ENCODE results near the gene TTYH2. TPM values are rescaled to one million over a fixed set of nuclear protein-coding genes. Genes with fewer than 3 reads are reported as not detected.

TTYH2 gene
- polyA plus RNA-seq, 3 donors = 12.3 to 57.4 (median 18.7) TPM

GRCh38 chr17:74201948-74202347 is 11.4 kb upstream of the TTYH2 start:
- H3K9me3 Mint-ChIP-seq = peaks cover 0 to 2% (median 0%) of the 10 kb centered on the region in 7 donors
- H3K27me3 Mint-ChIP-seq (ENCODE audit: low read depth in 3 of 3) = peaks cover 5 to 30% (median 21%) of the 10 kb centered on the region in 3 donors
- no peak for TF ChIP-seq CTCF (IDR thresholded peaks at IDR 0.05)
- peaks cover 33% of the 10 kb centered on the region for H4K20me1 ChIP-seq (ENCODE audit: insufficient read depth, low read length)
- H3K9ac ChIP-seq (ENCODE audit: insufficient read depth, low read length, poor library complexity, severe bottlenecking) = no peak overlapping the region
- no peak overlapping the region for H3K27ac ChIP-seq (ENCODE audit: low read depth in 1 of 2, low read length in 2 of 2)
- H3K9me3 ChIP-seq (replicated peaks in 1 of 2; ENCODE audit: control insufficient read depth in 1 of 2, insufficient read depth in 1 of 2, low read length in 2 of 2) = no peaks in the 10 kb centered on the region
- no peak for DNase-seq
- no peak overlapping the region for H3K27ac Mint-ChIP-seq
- peaks cover 20 to 23% of the 10 kb centered on the region in 2 donors for H3K4me1 ChIP-seq (ENCODE audit: control insufficient read depth in 1 of 2, insufficient read depth in 2 of 2, low read length in 2 of 2)
- H3K4me3 ChIP-seq (replicated peaks in 1 of 3; ENCODE audit: low read depth in 2 of 3, low read length in 3 of 3) = no peak overlapping the region
- peaks cover 0 to 14% of the 10 kb centered on the region in 2 donors for H3K27me3 ChIP-seq (ENCODE audit: control insufficient read depth in 2 of 2, insufficient read depth in 2 of 2, low read length in 2 of 2)
- peak overlapping the region in 1 of 2 donors; percentile 22 for H3K4me3 Mint-ChIP-seq
- H3K36me3 Mint-ChIP-seq = peaks cover 18 to 24% of the 10 kb centered on the region in 2 donors
- H3K4me2 ChIP-seq (replicated peaks; ENCODE audit: extremely low read depth, low read length, poor library complexity, severe bottlenecking) = no peak overlapping the region
- H3K79me2 ChIP-seq (ENCODE audit: insufficient read depth, low read length) = peaks cover 35% of the 10 kb centered on the region
- peaks cover 39% of the 10 kb centered on the region for H3K4me1 Mint-ChIP-seq
- H3K36me3 ChIP-seq (replicated peaks in 1 of 2; ENCODE audit: control insufficient read depth in 1 of 2, insufficient read depth in 2 of 2, low read length in 2 of 2) = peaks cover 19 to 24% of the 10 kb centered on the region in 2 donors
- no peak overlapping the region for H2AFZ ChIP-seq (ENCODE audit: insufficient read depth, low read depth, low read length, poor library complexity, severe bottlenecking)
- 96% methylated on average over 4 of the region's 10 CpGs for WGBS (ENCODE audit: insufficient coverage)
- intact Hi-C loops (cut with micrococcal nuclease) = loop anchor here in 1 of 2 donors (5.0 kb wide), 1 partner anchor 35 kb away; no protein-coding TSS in a partner anchor

GRCh38 chr17:74202938-74203337 is 10.4 kb upstream of the TTYH2 start:
- Mint-ChIP-seq H3K27ac (no peak overlapping the region), H3K36me3 (peaks cover 22 to 28% of the 10 kb centered on the region in 2 donors), H3K4me1 (peaks cover 42% of the 10 kb centered on the region), H3K9me3 (peaks cover 0 to 2% (median 0%) of the 10 kb centered on the region in 7 donors), H3K27me3 (ENCODE audit: low read depth in 3 of 3) (peaks cover 5 to 29% (median 21%) of the 10 kb centered on the region in 3 donors), H3K4me3 (no peak overlapping the region)
- Histone ChIP-seq H3K4me2 (replicated peaks; ENCODE audit: extremely low read depth, low read length, poor library complexity, severe bottlenecking) (peak overlapping the region; percentile 16), H3K4me3 (replicated peaks in 1 of 3; ENCODE audit: low read depth in 2 of 3, low read length in 3 of 3) (no peak overlapping the region), H3K4me1 (ENCODE audit: control insufficient read depth in 1 of 2, insufficient read depth in 2 of 2, low read length in 2 of 2) (peaks cover 20 to 23% of the 10 kb centered on the region in 2 donors), H3K79me2 (ENCODE audit: insufficient read depth, low read length) (peaks cover 44% of the 10 kb centered on the region), H3K36me3 (replicated peaks in 1 of 2; ENCODE audit: control insufficient read depth in 1 of 2, insufficient read depth in 2 of 2, low read length in 2 of 2) (peaks cover 25 to 34% of the 10 kb centered on the region in 2 donors), H3K9me3 (replicated peaks in 1 of 2; ENCODE audit: control insufficient read depth in 1 of 2, insufficient read depth in 1 of 2, low read length in 2 of 2) (no peaks in the 10 kb centered on the region), H4K20me1 (ENCODE audit: insufficient read depth, low read length) (peaks cover 43% of the 10 kb centered on the region), H3K27me3 (ENCODE audit: control insufficient read depth in 2 of 2, insufficient read depth in 2 of 2, low read length in 2 of 2) (peaks cover 0 to 14% of the 10 kb centered on the region in 2 donors), H3K27ac (ENCODE audit: low read depth in 1 of 2, low read length in 2 of 2) (no peak overlapping the region), H3K9ac (ENCODE audit: insufficient read depth, low read length, poor library complexity, severe bottlenecking) (no peak overlapping the region), H2AFZ (ENCODE audit: insufficient read depth, low read depth, low read length, poor library complexity, severe bottlenecking) (no peak overlapping the region)
- no peak for TF ChIP-seq CTCF (IDR thresholded peaks at IDR 0.05)
- DNase-seq = no peak
- WGBS (ENCODE audit: insufficient coverage) = 36% methylated on average over 10 of the region's 15 CpGs
- intact Hi-C loops (cut with micrococcal nuclease) = loop anchor here in 1 of 2 donors (5.0 kb wide), 1 partner anchor 34 kb away; no protein-coding TSS in a partner anchor
